Measurements from ENCODE around the gene MRPS5. TPM values are rescaled to one million over a fixed set of nuclear protein-coding genes. Genes with fewer than 3 reads are reported as not detected.
"Not testable (repeated sequence)": the region's sequence is repeated elsewhere in the genome, so short reads cannot be mapped to it uniquely, and the experiment has no call there.

Gene MRPS5
- total RNA-seq, 1 donor from 2014 or later, result 68.8 TPM

- intact Hi-C loops (cut with micrococcal nuclease), result not testable (repeated sequence)
Measured at GRCh38 chr2:95098273-95098672, 23.3 kb downstream of the MRPS5 start.

DNA sequence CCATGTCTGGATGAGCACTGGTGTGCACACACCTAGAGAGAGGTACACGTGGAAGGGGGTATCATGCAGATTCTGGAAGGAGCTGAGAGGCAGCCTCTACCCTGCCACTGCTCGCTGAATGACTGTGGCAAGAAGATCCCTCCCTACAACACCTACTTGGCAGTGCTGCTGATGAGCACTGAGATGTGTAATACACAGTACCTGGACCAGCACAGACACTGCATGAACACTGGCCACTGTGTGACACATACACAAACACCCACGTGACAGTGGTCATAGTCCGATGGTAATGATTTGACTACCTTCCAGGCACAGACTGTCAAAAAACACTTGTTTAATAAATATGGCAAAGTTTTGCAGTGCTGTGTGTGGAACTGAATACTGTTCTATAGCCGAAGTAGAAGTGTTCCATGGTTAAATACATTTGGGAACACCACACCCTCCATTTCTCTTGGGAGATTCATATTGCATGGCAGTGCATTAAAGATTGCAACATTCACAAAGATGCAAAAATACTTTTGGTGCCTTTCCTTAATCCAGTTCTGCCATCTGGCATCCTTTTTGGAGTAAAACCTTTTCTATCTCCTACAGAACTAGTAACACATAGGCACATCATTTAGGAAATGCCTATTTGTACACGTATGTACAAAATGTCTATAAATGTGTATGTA is 29.6 kb downstream of the MRPS5 start:
- intact Hi-C loops (cut with micrococcal nuclease), result no loop called here

DNA sequence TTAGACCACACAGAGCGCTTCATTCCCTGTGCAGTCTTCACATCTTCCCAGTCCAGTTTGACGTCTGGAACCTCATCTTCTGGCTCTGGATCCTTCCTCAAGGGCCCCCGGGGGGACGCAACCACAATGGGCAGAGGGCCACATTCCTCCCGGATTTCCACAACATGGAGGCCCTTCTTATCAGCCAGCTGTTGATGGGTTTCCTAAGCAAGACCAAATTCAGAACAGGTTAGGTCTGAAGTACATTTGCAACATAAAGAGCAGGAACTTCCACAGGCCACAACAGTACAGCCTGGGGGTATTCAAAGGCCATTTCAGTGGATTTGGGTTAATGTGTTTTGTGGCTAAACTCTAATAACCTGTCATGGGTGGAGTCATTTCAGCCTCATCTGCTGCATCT is 34.2 kb downstream of the MRPS5 start:
- intact Hi-C loops (cut with micrococcal nuclease), result no loop called here

DNA sequence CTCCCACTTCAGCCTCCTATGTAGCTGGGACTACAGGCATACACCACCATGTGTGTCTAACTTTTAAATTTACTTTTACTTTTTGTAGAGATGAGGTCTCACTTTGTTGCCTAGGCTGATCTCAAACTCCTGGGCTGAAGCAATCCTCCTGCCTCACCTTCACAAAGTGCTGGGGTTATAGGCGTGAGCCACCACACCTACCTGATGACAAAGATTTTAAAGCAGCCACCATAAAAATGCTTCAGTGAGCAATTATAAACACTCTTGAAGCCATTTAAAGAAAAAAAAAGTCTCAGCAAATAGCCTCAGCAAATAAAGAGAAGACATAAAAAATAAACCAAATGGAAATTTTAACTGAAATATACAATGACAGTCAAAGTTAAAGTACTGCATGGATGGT is 35.6 kb downstream of the MRPS5 start:
- intact Hi-C loops (cut with micrococcal nuclease), result no loop called here

DNA sequence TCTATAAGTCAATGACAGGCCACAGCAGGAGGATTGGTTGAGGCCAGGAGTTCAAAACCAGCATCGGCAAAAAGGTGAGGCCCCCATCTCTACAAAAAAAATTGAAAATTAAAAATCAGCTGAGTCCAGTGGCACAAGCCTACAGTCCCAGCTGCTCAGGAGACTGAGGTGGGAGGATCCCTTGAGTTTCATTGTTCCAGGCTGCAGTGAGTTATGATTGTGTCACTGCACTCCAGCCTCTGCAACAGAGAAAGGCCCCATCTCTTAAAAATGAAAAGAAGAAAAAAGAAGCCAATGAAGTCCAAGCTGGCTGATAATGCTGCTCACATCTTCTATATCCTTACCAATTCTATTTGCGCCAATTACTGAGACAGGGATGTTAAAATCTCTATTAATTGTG is 39.1 kb downstream of the MRPS5 start:
- intact Hi-C loops (cut with micrococcal nuclease), result no loop called here

DNA sequence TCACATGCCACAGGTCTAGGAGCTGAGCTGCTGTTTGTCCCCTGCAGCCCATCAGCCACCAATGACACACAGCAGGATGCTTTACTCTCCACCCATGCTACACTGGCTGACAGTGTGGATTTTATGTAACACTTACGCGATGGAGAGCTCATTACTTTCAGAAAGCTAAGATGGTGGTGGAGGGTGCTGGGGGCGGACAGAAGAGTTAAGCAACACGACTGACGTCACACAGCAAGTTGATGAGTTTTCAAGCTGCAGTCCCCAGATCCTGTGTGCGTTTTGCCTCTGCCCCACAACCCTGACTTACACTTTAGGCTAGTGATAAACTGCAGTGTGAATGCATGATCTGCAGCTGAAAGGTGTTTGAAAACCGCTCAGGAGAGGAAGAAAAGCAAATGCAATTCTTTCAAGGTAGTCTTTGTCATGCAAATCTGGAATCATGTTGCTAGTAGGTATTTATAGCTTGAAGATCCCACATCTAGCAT is 42.4 kb downstream of the MRPS5 start:
- intact Hi-C loops (cut with micrococcal nuclease), result loop anchor here (5.0 kb wide), 1 partner anchor 323 kb away; the partner anchor contains the start of gene FAHD2A

- intact Hi-C loops (cut with micrococcal nuclease), result loop anchor here (2.0 to 5.0 kb wide), 3 partner anchors 87 to 324 kb away; partner anchors contain the start of genes FAHD2A, ZNF2 and ZNF892
Measured at GRCh38 chr2:95077861-95078603, 43.6 kb downstream of the MRPS5 start.

- intact Hi-C loops (cut with micrococcal nuclease), result loop anchor here (2.0 to 5.0 kb wide), 3 partner anchors 87 to 325 kb away; partner anchors contain the start of genes FAHD2A, ZNF2 and ZNF892
Measured at GRCh38 chr2:95077530-95077825, 44.1 kb downstream of the MRPS5 start.

- intact Hi-C loops (cut with micrococcal nuclease), result loop anchor here (1.0 to 5.0 kb wide), 4 partner anchors 44 to 325 kb away; partner anchors contain the start of genes FAHD2A, MRPS5, ZNF2 and ZNF892
Measured at GRCh38 chr2:95076705-95077529, 44.7 kb downstream of the MRPS5 start.

DNA sequence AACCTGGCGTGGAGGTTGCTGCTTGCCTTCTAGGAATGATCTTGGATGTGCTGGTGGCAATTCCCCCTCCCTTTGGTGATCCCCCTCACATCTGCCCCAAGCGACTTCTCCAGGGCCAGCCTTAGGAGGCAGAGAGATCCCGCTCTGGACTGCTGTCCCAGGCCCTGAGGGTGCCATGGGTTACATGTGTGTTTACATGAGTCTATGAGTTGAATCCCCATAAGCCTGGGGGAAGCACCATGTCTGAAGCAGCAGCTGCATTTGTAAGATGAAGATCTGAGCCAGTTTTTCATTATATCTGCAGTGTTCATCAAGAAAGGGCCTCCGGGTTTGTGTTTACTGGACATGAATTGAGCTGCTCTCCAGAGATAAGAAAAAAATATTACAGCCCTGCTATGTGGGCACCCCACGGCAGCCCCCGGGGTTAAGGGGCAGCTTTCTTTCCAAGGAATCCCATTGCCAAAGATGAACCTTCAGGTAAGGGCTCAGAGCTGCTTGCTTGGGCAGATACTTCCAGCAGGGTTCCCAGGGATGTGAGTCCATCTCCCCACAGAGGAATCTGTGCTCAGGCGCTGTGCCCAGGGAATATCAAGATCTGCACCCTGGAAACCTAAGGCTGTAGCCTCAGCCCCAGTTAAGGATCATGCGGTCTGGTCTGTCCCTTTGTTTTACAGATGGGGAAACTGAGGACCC is 46.0 kb downstream of the MRPS5 start:
- intact Hi-C loops (cut with micrococcal nuclease), result loop anchor here (1.0 to 5.0 kb wide), 4 partner anchors 46 to 327 kb away; partner anchors contain the start of genes FAHD2A, MRPS5, ZNF2 and ZNF892

GRCh38 chr2:95074663-95075439 is 46.8 kb downstream of the MRPS5 start:
- intact Hi-C loops (cut with micrococcal nuclease), result loop anchor here (1.0 to 5.0 kb wide), 3 partner anchors 13 to 327 kb away; partner anchors contain the start of gene FAHD2A

DNA sequence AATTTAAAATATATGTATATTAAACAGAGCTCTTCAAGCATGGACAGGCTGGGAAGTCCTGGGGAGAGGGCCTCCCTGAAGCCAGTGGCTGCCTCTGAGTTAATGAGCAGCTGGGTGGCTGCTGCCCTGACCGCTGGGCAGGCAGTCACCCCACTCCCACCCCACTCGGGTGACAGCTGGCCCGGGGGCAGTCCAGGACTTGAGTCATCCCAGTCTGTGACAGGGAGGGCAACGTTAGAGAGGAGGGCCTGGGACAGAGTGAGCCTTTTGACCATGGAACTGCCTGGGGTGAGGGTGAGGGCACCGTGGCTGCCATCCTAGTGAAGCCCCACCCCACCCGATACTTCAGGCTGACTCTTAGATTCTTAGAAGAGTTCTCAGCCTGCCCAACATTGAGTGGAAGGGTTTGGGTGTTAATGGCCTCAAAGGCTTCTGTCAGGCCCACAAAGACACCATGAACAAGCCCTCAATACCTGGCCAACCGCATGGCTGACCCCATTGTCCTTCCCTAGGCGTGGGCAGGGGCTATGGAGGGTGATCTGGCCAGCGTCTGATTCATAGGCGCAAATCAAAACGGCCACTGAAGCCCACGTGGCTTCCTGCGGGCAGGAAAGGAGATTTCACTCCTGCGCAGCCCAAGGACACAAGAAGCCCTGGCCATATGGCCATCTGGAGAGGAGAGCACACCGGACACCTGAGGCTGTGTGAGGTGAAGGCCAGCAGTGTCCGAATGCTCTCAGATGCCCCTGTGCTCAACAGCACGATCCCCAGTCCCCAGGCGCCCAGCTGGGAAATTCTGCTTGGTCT is 47.5 kb downstream of the MRPS5 start:
- intact Hi-C loops (cut with micrococcal nuclease), result loop anchor here (1.0 kb wide), 2 partner anchors 12 to 41 kb away; no protein-coding TSS in a partner anchor

DNA sequence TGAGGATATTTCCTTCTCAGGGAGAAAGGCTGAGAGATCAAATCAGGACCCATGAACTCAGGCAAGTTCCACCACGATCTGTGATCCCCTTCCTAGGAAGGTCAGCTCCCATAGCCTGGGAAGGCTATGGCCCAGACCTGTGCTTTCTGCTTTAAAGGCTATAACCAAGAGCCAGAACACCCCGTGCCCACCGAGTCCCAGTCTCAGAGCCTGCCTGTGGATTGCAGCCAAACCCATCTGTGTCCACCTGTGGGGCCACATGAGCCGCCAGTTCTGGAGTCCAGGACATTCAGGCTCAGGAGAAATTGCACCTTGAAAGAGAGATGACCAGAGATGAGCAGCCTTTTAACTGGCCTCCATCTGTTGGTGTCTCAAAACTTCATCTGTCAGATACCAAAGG is 49.2 kb downstream of the MRPS5 start:
- intact Hi-C loops (cut with micrococcal nuclease), result no loop called here

GRCh38 chr2:95071856-95072255 is 49.8 kb downstream of the MRPS5 start:
- intact Hi-C loops (cut with micrococcal nuclease), result no loop called here

DNA sequence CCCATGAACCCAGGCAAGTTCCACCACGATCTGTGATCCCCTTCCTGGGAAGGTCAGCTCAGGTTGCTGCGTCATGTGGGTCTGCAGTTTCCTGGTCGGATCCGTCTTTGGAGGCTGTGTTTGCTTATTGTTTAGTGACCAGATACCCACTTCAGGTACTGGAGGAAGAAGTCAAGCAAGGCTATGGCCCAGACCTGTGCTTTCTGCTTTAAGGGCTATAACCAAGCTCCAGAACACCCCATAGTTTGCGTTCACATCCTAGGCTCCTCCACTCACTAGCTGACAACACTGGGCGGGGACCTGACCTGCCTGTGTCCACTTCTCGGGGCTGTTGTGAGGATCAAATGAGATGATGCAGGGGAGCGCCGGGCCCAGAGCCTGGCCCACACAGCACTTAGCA is 52.1 kb downstream of the MRPS5 start:
- intact Hi-C loops (cut with micrococcal nuclease), result no loop called here

- intact Hi-C loops (cut with micrococcal nuclease), result no loop called here
Measured at GRCh38 chr2:95068256-95068655, 53.4 kb downstream of the MRPS5 start.

GRCh38 chr2:95063086-95063958 is 58.3 kb downstream of the MRPS5 start:
- intact Hi-C loops (cut with micrococcal nuclease), result no loop called here

All from T-helper 1 cell treated with Interleukin-12 subunit alpha and Interleukin-12 subunit beta and Interleukin-4 antibody, amounts not matched to agents 30 ng/mL and 1 ng/mL, for 36 hours (primary cell).